Uterus (tissue), 2 donors: ENCODE data around the gene DOCK7.

Source experiments
- CTCF ChIP-seq, 4 experiments: fragments of 200-600 bp in 2 of 4; fragments of 450-650 bp in 2 of 4; sonication (generic) in 2 of 4; IDR thresholded peaks; one replicate each; pipeline ENCODE4 v1.5.1; 2016 to 2019; ENCODE audit warnings: antibody characterized with exemption in 4 of 4, mild to moderate bottlenecking in 2 of 4, moderate library complexity in 1 of 4
- POLR2A ChIP-seq, 2 donors: fragments of 450-650 bp; IDR thresholded peaks; one replicate each; pipeline ENCODE4 v1.6.1; 2016; ENCODE audit warnings: antibody characterized with exemption in 2 of 2, mild to moderate bottlenecking in 1 of 2, moderate library complexity in 1 of 2

- no peak for TF ChIP-seq CTCF (IDR thresholded peaks at IDR 0.05)
- TF ChIP-seq POLR2A (IDR thresholded peaks at IDR 0.05), result no peak
Measured at GRCh38 chr1:62688687-62689085, 500 bp upstream of the DOCK7 start.
